ENCODE measurements around the gene TSPAN6.
A peak's percentile ranks its signal among the peaks of the same experiment; 100 is the strongest.

TSPAN6 gene

DNA sequence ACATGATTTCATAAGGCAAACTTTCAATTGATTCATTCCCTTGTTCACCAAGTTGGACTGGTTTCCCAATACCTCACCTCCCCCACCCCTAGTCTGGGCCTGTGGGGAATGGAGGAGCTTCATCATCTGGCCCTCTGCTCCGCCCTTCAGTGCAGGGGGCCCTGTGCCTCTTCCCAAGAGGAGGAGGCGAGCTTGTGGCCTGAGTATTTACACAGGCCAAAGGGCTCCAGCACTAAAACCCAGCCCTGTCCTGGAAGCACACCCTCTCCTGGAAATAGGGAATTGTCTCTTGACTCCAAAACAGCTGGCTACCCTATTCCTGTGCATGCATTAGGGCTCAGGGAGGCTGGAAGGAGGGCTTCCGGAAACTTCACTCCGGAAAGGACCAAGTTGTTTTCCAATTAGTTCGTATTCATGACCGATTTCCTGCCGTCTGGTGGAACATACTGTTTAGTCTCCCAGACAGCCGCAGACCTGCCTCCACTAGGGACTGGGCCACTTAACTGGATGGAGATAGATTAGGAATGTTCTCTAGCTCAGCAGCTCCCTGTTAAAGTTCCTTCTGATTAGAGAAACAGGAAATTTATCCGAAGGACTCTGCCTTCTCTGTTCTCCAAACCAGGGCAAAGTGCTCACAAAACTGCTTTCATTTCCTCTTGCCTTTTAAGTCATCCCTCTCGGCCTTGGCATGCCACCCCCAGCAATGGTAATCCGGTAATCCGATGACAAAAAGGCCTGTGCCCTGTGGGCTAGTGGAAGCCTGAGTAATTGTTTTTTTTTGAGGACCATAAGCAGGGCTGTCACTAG is 13.1 kb upstream of the TSPAN6 start:
- TF ChIP-seq TAF1 (IDR thresholded peaks at IDR 0.05; ENCODE audit: low read depth, low read length) (no peak), POLR2AphosphoS5 (IDR thresholded peaks at IDR 0.05; ENCODE audit: low read depth, low read length) (no peak), PAX5 (IDR thresholded peaks at IDR 0.05; ENCODE audit: insufficient read depth, low read length, severe bottlenecking) (no peak), SPI1 (IDR thresholded peaks at IDR 0.05; ENCODE audit: low read depth, low read length) (peak; percentile 55), POU2F2 (IDR thresholded peaks at IDR 0.05; ENCODE audit: low read depth, low read length) (no peak), POLR2A (IDR thresholded peaks at IDR 0.05; ENCODE audit: low read depth, low read length) (no peak)
- no peak for FAIRE-seq
- no peak for DNase-seq (ENCODE audit: insufficient read length, low spot score)

- FAIRE-seq: no peak
- no peak for DNase-seq (ENCODE audit: insufficient read length, low spot score)
- TF ChIP-seq POLR2AphosphoS5 (IDR thresholded peaks at IDR 0.05; ENCODE audit: low read depth, low read length): no peak
- no peak for TF ChIP-seq SPI1 (IDR thresholded peaks at IDR 0.05; ENCODE audit: low read depth, low read length)
- no peak for TF ChIP-seq TAF1 (IDR thresholded peaks at IDR 0.05; ENCODE audit: low read depth, low read length)
- TF ChIP-seq PAX5 (IDR thresholded peaks at IDR 0.05; ENCODE audit: insufficient read depth, low read length, severe bottlenecking): no peak
Measured at GRCh38 chrX:100648458-100649417, 12.1 kb upstream of the TSPAN6 start.

GRCh38 chrX:100647739-100648138 is 11.1 kb upstream of the TSPAN6 start:
- FAIRE-seq (no peak), DNase-seq (ENCODE audit: insufficient read length, low spot score) (no peak)
- TF ChIP-seq POLR2A (IDR thresholded peaks at IDR 0.05; ENCODE audit: low read depth, low read length): no peak
- no peak for TF ChIP-seq POU2F2 (IDR thresholded peaks at IDR 0.05; ENCODE audit: low read depth, low read length)
- TF ChIP-seq POLR2AphosphoS5 (IDR thresholded peaks at IDR 0.05; ENCODE audit: low read depth, low read length): no peak
- no peak for TF ChIP-seq TAF1 (IDR thresholded peaks at IDR 0.05; ENCODE audit: low read depth, low read length)
- no peak for TF ChIP-seq PAX5 (IDR thresholded peaks at IDR 0.05; ENCODE audit: insufficient read depth, low read length, severe bottlenecking)
- no peak for TF ChIP-seq SPI1 (IDR thresholded peaks at IDR 0.05; ENCODE audit: low read depth, low read length)

GRCh38 chrX:100647095-100647494 is 10.5 kb upstream of the TSPAN6 start:
- DNase-seq (ENCODE audit: insufficient read length, low spot score) (no peak), FAIRE-seq (no peak)
- TF ChIP-seq TAF1 (IDR thresholded peaks at IDR 0.05; ENCODE audit: low read depth, low read length) (no peak), POLR2A (IDR thresholded peaks at IDR 0.05; ENCODE audit: low read depth, low read length) (no peak), POLR2AphosphoS5 (IDR thresholded peaks at IDR 0.05; ENCODE audit: low read depth, low read length) (no peak), POU2F2 (IDR thresholded peaks at IDR 0.05; ENCODE audit: low read depth, low read length) (no peak), PAX5 (IDR thresholded peaks at IDR 0.05; ENCODE audit: insufficient read depth, low read length, severe bottlenecking) (no peak), SPI1 (IDR thresholded peaks at IDR 0.05; ENCODE audit: low read depth, low read length) (no peak)

- FAIRE-seq (no peak), DNase-seq (ENCODE audit: insufficient read length, low spot score) (no peak)
- TF ChIP-seq POLR2AphosphoS5 (IDR thresholded peaks at IDR 0.05; ENCODE audit: low read depth, low read length): no peak
- no peak for TF ChIP-seq POLR2A (IDR thresholded peaks at IDR 0.05; ENCODE audit: low read depth, low read length)
- no peak for TF ChIP-seq PAX5 (IDR thresholded peaks at IDR 0.05; ENCODE audit: insufficient read depth, low read length, severe bottlenecking)
- no peak for TF ChIP-seq SPI1 (IDR thresholded peaks at IDR 0.05; ENCODE audit: low read depth, low read length)
- TF ChIP-seq POU2F2 (IDR thresholded peaks at IDR 0.05; ENCODE audit: low read depth, low read length): no peak
- TF ChIP-seq TAF1 (IDR thresholded peaks at IDR 0.05; ENCODE audit: low read depth, low read length): no peak
Measured at GRCh38 chrX:100645106-100645505, 8.5 kb upstream of the TSPAN6 start.

DNA sequence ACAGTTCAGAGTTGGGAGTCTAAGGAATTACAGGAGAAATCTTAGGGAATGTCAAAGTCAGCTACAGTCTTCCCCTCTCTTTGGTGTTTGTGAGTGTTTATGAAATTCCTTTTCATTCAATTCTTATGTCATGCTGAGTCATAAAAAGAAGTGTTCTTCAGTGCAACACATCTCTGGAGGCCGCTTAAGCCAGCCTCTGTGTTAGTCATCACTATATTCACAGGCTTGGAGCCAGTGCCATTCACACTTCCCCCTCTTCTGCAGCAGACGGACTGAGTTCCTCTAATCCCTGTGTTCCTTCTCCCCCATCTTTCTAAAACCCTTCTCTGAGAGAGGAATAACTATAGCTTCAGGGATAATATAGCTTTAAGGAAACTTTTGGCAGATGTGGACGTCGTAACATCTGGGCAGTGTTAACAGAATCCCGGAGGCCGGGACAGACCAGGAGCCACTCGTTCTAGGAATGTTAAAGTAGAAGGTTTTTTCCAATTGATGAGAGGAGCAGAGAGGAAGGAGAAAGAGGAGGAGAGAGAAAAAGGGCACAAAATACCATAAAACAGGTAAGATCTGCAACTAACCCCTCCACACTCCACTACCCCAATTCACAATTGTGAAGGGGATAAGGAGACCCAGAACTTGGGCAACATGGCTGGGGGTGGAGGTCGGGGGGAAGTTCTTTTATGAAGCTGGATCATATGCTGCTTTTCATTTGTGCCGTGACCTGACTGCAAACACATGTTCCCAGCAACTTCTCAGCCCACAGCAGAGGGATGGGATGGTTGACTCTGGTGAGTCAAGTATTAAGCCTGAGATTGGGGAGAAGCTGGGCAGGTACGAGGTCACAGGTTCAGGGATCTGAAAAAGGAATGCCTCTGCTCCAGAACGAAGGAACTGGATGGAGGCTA is 7.6 kb upstream of the TSPAN6 start, which contains the start of gene SRPX2:
TSS of gene SRPX2 (plus strand) at position 244 of the 905 bp plus-strand sequence. CDS start 2,124 bp downstream, outside the sequence.
- FAIRE-seq: no peak
- TF ChIP-seq PAX5 (IDR thresholded peaks at IDR 0.05; ENCODE audit: insufficient read depth, low read length, severe bottlenecking): no peak
- TF ChIP-seq TAF1 (IDR thresholded peaks at IDR 0.05; ENCODE audit: low read depth, low read length): no peak
- no peak for TF ChIP-seq SPI1 (IDR thresholded peaks at IDR 0.05; ENCODE audit: low read depth, low read length)
- no peak for TF ChIP-seq POLR2A (IDR thresholded peaks at IDR 0.05; ENCODE audit: low read depth, low read length)
- TF ChIP-seq POLR2AphosphoS5 (IDR thresholded peaks at IDR 0.05; ENCODE audit: low read depth, low read length): no peak
- no peak for TF ChIP-seq POU2F2 (IDR thresholded peaks at IDR 0.05; ENCODE audit: low read depth, low read length)
- no peak for DNase-seq (ENCODE audit: insufficient read length, low spot score)

DNA sequence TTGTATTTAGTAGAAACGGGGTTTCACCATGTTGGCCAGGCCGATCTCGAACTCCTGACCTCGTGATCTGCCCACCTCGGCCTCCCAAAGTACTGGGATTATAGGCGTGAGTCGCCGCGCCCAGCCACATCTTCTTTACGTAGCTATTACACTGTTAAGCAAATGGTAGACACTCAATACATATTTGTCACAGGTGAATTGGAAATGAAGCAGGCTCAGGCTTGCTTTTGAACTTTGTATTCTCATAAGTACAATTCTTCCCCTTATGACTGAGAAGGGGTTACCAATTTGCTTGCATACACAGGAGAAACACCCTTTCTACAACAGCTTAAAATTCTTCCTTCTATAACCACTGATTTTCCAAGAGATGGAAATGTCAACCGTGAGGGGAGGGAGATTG is 6.6 kb upstream of the TSPAN6 start:
- no peak for FAIRE-seq
- TF ChIP-seq POU2F2 (IDR thresholded peaks at IDR 0.05; ENCODE audit: low read depth, low read length) (no peak), TAF1 (IDR thresholded peaks at IDR 0.05; ENCODE audit: low read depth, low read length) (no peak), POLR2A (IDR thresholded peaks at IDR 0.05; ENCODE audit: low read depth, low read length) (no peak), SPI1 (IDR thresholded peaks at IDR 0.05; ENCODE audit: low read depth, low read length) (no peak), PAX5 (IDR thresholded peaks at IDR 0.05; ENCODE audit: insufficient read depth, low read length, severe bottlenecking) (no peak), POLR2AphosphoS5 (IDR thresholded peaks at IDR 0.05; ENCODE audit: low read depth, low read length) (no peak)
- DNase-seq (ENCODE audit: insufficient read length, low spot score): no peak

- FAIRE-seq: no peak
- no peak for DNase-seq (ENCODE audit: insufficient read length, low spot score)
- TF ChIP-seq POU2F2 (IDR thresholded peaks at IDR 0.05; ENCODE audit: low read depth, low read length): no peak
- TF ChIP-seq PAX5 (IDR thresholded peaks at IDR 0.05; ENCODE audit: insufficient read depth, low read length, severe bottlenecking): no peak
- no peak for TF ChIP-seq TAF1 (IDR thresholded peaks at IDR 0.05; ENCODE audit: low read depth, low read length)
- no peak for TF ChIP-seq POLR2A (IDR thresholded peaks at IDR 0.05; ENCODE audit: low read depth, low read length)
- TF ChIP-seq SPI1 (IDR thresholded peaks at IDR 0.05; ENCODE audit: low read depth, low read length): no peak
- TF ChIP-seq POLR2AphosphoS5 (IDR thresholded peaks at IDR 0.05; ENCODE audit: low read depth, low read length): no peak
Measured at GRCh38 chrX:100642290-100642689, 5.7 kb upstream of the TSPAN6 start.
